Endometrium (tissue), 2 donors: ENCODE measurements around the gene DIS3.
"Not testable (repeated sequence)": the region's sequence is repeated elsewhere in the genome, so short reads cannot be mapped to it uniquely, and the experiment has no call there.

Source experiments
- FAIRE-seq: peaks from 2 replicates; lab custom pipeline; 2012; peaks lifted over from hg19 to GRCh38; lab: Jason Lieb, UNC
- donor health status: control.
- donor health status: control.

Gene DIS3, protein sequence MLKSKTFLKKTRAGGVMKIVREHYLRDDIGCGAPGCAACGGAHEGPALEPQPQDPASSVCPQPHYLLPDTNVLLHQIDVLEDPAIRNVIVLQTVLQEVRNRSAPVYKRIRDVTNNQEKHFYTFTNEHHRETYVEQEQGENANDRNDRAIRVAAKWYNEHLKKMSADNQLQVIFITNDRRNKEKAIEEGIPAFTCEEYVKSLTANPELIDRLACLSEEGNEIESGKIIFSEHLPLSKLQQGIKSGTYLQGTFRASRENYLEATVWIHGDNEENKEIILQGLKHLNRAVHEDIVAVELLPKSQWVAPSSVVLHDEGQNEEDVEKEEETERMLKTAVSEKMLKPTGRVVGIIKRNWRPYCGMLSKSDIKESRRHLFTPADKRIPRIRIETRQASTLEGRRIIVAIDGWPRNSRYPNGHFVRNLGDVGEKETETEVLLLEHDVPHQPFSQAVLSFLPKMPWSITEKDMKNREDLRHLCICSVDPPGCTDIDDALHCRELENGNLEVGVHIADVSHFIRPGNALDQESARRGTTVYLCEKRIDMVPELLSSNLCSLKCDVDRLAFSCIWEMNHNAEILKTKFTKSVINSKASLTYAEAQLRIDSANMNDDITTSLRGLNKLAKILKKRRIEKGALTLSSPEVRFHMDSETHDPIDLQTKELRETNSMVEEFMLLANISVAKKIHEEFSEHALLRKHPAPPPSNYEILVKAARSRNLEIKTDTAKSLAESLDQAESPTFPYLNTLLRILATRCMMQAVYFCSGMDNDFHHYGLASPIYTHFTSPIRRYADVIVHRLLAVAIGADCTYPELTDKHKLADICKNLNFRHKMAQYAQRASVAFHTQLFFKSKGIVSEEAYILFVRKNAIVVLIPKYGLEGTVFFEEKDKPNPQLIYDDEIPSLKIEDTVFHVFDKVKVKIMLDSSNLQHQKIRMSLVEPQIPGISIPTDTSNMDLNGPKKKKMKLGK

GRCh38 chr13:72781451-72782439 is at the start of gene DIS3, which contains the start of gene PIBF1:
TSS of gene DIS3 (minus strand) at chr13:72781900. CDS start at chr13:72781832, 68 bp downstream.
TSS of gene PIBF1 (plus strand) at chr13:72782133. CDS start at chr13:72783470, 1,337 bp downstream.
- peak; percentile 99 for FAIRE-seq

GRCh38 chr13:72823724-72824123 is 42.0 kb upstream of the DIS3 start:
- FAIRE-seq = no peak

- no peak for FAIRE-seq
Observed at GRCh38 chr13:72823081-72823480, 41.4 kb upstream of the DIS3 start.

DNA sequence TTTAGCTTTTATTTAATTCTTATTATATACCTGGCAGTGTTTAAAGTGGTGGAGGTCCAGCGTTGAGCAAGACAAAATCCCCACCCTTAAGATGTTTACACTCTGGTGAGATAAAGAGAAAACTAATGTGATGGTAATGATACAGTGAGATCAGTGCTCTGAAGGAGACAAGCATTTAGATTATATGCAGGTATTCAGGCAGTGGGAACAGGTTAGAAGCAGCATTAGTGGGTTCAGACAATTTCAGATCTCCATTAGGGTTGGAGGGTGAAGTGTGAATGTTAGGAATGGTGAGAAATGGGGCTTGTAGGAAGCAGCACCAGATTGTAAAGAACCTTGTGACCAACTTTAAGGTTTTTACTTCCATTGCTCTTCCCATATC is 39.2 kb upstream of the DIS3 start:
- FAIRE-seq = no peak

- FAIRE-seq = no peak
Observed at GRCh38 chr13:72820156-72820897, 38.6 kb upstream of the DIS3 start.

DNA sequence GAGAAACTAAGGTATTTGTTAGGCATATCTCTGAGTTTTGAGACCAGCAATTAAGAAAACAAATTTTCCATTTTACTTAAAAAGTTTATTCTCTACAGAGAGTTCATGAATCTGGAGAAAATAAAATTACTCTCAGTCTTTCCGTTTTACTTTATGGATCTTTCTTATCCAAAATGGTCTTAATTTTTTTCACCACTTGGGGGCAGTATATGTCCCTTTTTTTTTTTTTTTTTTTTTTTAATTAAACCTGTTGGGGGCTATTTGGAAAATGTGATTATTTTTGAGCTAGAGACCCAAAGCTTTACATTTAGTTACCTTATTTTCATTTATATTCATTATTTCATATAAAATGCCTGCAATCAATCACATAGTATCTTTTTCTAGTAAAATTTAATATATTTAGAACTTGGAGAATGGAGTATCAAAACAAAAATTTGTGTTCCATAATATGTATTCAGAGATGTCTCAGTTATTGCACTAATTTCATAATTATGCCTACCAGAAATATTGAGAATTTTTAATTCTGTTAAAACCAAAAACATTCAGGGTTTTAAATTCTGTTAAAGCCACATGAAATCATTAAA is 27.3 kb upstream of the DIS3 start:
- peak; percentile 88 for FAIRE-seq

GRCh38 chr13:72806514-72806913 is 24.8 kb upstream of the DIS3 start:
- FAIRE-seq = not testable (repeated sequence)

DNA sequence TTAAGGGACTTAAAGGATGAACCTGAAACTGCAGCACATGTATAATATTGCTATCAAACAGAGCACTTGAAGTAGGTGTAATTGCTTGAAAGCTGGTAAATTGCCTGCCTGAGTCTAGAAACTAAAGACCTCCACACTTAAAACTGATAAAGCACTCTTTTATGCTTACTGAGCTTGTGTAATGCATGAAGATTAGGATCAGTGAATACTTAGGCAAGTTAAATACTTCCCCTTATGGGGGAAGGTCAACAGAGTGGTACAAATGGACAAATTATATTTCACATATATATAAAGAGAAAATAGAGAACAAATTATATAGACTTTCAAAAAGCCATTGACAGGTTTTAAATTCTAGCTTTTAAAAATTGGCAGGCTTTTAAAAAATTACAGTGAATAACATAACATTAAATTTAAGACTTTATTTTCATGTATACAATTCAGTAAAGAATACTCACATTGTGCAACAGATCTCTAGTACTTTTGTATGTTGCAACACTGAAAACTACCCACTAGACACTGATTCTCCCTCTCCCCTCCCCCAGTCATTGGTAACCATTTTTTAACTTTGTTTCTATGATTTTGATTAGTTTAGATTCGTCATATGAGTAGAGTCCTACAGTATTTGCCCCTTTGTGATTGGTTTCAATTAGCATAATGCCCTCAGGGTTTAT is 24.1 kb upstream of the DIS3 start:
- FAIRE-seq = no peak

GRCh38 chr13:72804301-72804700 is 22.6 kb upstream of the DIS3 start:
- FAIRE-seq = no peak

DNA sequence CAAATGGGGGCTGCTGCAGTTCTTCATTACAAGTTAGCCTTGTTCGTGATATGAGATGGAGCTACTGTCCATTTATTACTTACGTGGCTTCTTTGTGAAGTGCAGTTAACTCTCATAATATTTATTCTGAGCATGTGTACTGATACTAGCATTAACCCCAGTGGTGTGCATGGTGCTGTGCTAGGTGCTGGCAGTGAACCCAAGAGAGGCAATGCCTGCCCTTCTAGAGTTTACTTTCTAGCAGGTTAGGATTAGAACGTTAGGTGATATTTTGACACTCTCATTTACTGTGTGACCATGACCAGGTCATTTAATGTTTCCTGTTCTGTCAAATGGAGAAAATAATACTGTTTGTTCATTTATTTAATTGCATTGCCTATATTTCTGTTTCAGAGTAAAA is 17.1 kb upstream of the DIS3 start:
- no peak for FAIRE-seq

- FAIRE-seq = no peak
Observed at GRCh38 chr13:72792640-72793039, 10.9 kb upstream of the DIS3 start.

DNA sequence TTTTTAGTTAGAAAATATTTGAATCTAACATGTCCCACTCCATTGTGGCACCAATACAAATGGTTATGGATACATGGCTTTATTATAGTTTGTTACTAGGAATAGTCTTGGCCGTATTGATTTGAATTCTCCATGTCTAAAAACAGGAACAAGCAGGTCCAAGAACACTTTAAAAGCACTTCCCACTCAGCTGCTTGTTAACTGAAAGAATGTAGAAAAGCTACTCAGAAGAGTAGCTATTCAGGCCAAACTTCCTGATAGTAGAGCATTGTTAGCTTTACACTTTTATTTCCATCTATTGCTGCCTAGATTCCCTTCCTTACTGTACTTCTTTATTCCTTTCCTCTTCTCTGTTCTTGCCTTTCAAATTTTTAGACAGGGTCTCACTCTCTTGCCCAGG is 7.1 kb upstream of the DIS3 start:
- FAIRE-seq = no peak

- not testable (repeated sequence) for FAIRE-seq
Observed at GRCh38 chr13:72784679-72785078, 3.0 kb upstream of the DIS3 start.

DNA sequence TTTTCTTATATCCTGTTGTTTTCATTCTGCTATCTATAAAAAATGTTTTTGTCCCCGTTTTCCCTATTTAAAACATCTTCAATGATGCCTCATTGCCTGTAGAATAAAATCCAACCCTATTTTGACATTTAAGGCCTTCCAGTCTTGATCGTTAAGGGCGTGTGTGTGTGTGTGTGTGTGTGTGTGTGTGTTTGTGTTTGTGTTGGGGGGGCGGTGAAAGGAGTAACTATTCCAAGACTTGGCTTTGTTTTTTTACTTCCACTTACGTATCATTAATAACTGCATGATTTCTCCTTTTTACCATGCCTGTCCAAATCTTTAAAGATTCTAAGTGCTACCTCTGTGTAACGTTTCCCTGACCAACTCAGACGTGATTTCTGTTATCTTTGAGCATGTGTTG is 1.0 kb upstream of the DIS3 start:
- FAIRE-seq = no peak

- no peak for FAIRE-seq
Observed at GRCh38 chr13:72774019-72774418, 7.7 kb downstream of the DIS3 start.

- FAIRE-seq = no peak
Observed at GRCh38 chr13:72763411-72763810, 18.3 kb downstream of the DIS3 start.

- FAIRE-seq = no peak
Observed at GRCh38 chr13:72760189-72760588, 21.5 kb downstream of the DIS3 start.

DNA sequence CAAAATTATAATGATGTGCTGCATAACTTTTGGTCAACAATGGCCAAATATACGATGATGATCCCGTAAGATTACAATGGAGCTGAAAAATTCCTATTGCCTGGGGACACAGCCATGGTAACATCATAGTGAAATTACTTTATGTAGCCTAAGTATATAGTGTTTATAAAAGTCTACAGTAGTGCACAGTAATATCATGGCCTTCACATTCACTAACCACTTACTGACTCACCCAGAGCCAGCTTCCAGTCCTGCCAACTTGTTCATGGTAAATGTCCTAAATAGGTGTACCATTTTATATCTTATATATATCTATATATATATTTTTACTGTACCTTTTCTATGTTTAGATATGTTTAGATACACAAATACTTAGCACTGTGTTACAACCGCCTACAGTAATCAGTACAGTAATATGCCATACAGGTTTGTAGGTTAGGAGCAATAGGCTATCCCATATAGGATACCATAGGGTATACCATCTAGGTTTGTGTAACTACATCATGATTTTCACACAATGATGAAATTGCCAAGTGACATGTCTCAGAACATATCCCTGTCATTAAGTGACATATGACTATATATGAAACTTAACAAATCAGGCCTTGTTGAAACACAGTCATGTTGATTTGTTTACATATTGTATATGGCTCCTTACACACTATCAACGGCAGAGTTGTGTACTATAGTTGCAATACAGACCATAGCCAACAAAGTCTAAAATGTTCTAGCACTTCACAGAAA is 23.7 kb downstream of the DIS3 start:
- FAIRE-seq = no peak

DNA sequence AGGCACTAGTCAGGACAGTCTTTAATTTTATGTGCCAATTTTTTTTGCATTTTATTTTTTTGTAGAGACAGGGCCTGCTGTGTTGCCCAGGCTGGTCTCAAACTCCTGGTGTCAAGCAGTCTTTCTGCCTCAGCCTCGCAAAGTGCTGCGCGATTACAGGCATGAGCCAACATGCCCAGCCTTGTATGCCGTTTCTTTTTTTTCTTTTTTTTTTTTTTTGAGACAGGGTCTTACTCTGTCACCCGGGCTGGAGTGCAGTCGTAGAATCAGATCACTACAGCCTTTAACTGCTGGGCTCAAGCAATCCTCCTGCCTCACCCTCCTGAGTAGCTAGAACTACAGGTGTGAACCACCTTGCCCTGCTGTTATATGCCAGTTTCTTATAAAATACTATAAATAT is 27.6 kb downstream of the DIS3 start:
- no peak for FAIRE-seq
